ENCODE results near the gene TRPM3.

Gene TRPM3

DNA sequence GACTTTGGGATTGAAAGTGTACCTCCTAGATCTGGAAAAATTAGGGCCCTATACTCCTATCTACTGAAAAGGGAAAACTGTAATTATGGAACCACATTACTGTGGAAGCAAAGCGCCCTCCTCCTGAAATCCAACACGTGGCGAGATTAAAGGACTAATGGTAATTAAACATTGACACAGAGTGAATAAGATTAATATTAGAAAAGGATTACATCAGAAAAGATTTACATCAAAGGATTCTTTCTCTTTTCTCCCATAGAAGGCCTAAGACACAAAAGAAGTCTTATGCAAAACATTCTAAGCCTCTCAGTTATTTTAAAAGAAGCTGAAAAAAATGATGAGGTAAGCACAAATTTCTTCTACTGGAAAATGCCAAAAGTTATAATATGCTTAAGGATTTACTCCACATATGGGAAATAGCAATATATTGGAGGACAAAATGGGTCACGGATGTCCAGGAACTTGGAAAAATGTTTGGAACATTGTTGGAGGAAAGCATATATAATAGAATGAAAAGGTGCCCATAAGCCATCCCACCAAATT is 227.8 kb downstream of the TRPM3 start:
- DNase-seq (ENCODE audit: low read depth) = no peak
- TF ChIP-seq, protein P1, sequence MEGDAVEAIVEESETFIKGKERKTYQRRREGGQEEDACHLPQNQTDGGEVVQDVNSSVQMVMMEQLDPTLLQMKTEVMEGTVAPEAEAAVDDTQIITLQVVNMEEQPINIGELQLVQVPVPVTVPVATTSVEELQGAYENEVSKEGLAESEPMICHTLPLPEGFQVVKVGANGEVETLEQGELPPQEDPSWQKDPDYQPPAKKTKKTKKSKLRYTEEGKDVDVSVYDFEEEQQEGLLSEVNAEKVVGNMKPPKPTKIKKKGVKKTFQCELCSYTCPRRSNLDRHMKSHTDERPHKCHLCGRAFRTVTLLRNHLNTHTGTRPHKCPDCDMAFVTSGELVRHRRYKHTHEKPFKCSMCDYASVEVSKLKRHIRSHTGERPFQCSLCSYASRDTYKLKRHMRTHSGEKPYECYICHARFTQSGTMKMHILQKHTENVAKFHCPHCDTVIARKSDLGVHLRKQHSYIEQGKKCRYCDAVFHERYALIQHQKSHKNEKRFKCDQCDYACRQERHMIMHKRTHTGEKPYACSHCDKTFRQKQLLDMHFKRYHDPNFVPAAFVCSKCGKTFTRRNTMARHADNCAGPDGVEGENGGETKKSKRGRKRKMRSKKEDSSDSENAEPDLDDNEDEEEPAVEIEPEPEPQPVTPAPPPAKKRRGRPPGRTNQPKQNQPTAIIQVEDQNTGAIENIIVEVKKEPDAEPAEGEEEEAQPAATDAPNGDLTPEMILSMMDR (IDR thresholded peaks at IDR 0.05; ENCODE audit: low read depth, low read length) = no peak
- TF ChIP-seq POLR2A (IDR thresholded peaks at IDR 0.05; ENCODE audit: extremely low read depth, insufficient read length) (no peak), MYC (IDR thresholded peaks at IDR 0.05; ENCODE audit: low read depth, low read length) (no peak)
- TF ChIP-seq, protein P2, sequence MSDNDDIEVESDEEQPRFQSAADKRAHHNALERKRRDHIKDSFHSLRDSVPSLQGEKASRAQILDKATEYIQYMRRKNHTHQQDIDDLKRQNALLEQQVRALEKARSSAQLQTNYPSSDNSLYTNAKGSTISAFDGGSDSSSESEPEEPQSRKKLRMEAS (IDR thresholded peaks at IDR 0.05; ENCODE audit: low read depth, low read length) = no peak
- H3K4me3 ChIP-seq (ENCODE audit: low read depth, low read length) = no peak overlapping the region

- no peak for TF ChIP-seq MYC (IDR thresholded peaks at IDR 0.05; ENCODE audit: low read depth, low read length)
- TF ChIP-seq, protein P1 (IDR thresholded peaks at IDR 0.05; ENCODE audit: low read depth, low read length) = no peak
- no peak for DNase-seq (ENCODE audit: low read depth)
- no peak overlapping the region for H3K4me3 ChIP-seq (ENCODE audit: low read depth, low read length)
Measured at GRCh38 chr9:70888471-70888870, 232.9 kb downstream of the TRPM3 start.

DNA sequence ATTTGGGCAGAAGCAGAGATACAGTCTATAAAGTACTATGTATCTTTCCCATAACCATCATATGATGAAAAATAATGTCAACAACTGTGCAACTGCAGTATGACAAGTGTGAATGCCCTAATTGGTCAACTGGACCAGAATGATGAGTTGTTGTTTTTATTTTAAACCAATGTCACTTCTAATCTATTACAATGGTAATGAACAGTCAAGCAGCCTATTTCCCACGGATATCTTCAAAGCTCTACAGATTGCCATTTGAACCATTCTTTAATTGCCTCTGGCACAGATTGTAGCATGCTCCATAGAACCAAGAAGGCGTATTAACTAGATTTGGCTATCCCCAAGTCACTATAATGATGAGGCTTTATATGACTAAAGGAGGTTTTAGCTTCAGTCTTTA is 233.6 kb downstream of the TRPM3 start:
- TF ChIP-seq POLR2A (IDR thresholded peaks at IDR 0.05; ENCODE audit: extremely low read depth, insufficient read length) (no peak), MYC (IDR thresholded peaks at IDR 0.05; ENCODE audit: low read depth, low read length) (no peak)
- TF ChIP-seq, protein P1 (IDR thresholded peaks at IDR 0.05; ENCODE audit: low read depth, low read length) = no peak
- TF ChIP-seq, protein P2 (IDR thresholded peaks at IDR 0.05; ENCODE audit: low read depth, low read length) = no peak
- DNase-seq (ENCODE audit: low read depth) = no peak
- no peak overlapping the region for H3K4me3 ChIP-seq (ENCODE audit: low read depth, low read length)

DNA sequence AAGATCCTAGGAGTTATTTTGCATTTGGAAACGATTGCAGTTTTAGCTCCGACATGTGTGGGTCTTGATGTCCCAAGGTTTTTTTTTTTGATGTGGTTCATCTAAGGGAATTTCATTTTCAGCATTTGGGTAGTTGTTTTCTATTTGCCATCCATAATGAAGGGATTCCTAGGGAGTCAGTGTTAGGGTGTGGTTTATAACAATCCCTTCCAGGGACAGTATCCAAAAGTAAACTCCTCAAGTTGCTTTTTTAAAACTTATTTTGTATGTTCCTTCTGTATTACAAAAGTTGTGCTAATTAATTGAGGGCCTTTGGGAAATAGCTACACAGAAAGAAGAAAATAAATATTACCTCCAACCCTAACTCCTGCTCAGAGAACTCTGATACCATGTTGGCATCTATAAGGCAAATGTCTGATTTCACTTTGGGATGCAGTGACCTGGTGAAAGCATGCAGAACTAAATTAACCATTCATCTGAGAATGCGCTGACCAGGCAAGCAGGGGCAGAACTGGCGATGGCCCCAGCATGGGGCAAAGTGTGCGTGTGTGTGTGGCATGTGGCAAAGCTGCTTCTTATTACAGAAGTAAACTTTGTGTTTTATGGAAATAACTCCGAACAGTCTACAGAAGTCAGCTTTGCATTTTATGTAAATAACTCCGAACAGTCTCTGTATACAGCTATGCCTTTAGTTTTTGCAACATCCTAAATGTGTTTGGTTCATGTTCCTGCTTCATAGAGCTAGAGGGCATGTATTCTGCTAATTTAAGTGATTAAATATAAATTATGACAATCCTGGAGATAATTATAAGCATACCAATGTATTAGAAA is 237.2 kb downstream of the TRPM3 start:
- TF ChIP-seq, protein P1 (IDR thresholded peaks at IDR 0.05; ENCODE audit: low read depth, low read length) = no peak
- TF ChIP-seq MYC (IDR thresholded peaks at IDR 0.05; ENCODE audit: low read depth, low read length) (no peak), POLR2A (IDR thresholded peaks at IDR 0.05; ENCODE audit: extremely low read depth, insufficient read length) (no peak)
- TF ChIP-seq, protein P2 (IDR thresholded peaks at IDR 0.05; ENCODE audit: low read depth, low read length) = no peak
- H3K4me3 ChIP-seq (ENCODE audit: low read depth, low read length) = no peak overlapping the region
- no peak for DNase-seq (ENCODE audit: low read depth)

- DNase-seq (ENCODE audit: low read depth) = no peak
- H3K4me3 ChIP-seq (ENCODE audit: low read depth, low read length) = no peak overlapping the region
- TF ChIP-seq, protein P1 (IDR thresholded peaks at IDR 0.05; ENCODE audit: low read depth, low read length) = no peak
- TF ChIP-seq, protein P2 (IDR thresholded peaks at IDR 0.05; ENCODE audit: low read depth, low read length) = no peak
- no peak for TF ChIP-seq MYC (IDR thresholded peaks at IDR 0.05; ENCODE audit: low read depth, low read length)
- TF ChIP-seq POLR2A (IDR thresholded peaks at IDR 0.05; ENCODE audit: extremely low read depth, insufficient read length) = no peak
Measured at GRCh38 chr9:70883056-70883455, 238.4 kb downstream of the TRPM3 start.
